GM21367 (cell line): ENCODE data around the gene LCN12.

Experiments
- ATAC-seq: cut with Tn5 transposase; IDR thresholded peaks from one replicate; pipeline ENCODE4 v1.9.1; 2021; ENCODE audit not compliant: unreplicated experiment

Gene LCN12

DNA sequence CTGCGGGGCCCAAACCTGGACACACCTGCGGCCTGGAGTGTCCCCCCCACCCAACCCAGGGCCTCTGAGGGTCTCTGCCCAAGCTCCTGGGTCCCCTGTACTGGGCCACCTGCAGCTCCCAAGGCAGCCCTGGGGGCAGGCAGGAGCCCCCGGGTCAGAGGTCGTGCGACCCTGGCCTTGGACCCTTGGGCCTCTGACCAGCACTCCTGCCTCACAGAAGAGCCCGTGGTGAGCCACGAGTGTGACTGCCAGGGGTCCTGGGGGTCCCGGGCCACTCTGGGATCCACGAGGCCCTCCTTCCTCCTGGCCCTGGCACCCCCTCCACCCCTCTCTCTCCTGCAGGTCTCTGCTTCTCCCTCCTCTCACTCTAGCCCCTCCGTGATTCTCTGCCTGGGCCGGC lies 20.3 kb downstream of the LCN12 start:
- no peak for ATAC-seq

DNA sequence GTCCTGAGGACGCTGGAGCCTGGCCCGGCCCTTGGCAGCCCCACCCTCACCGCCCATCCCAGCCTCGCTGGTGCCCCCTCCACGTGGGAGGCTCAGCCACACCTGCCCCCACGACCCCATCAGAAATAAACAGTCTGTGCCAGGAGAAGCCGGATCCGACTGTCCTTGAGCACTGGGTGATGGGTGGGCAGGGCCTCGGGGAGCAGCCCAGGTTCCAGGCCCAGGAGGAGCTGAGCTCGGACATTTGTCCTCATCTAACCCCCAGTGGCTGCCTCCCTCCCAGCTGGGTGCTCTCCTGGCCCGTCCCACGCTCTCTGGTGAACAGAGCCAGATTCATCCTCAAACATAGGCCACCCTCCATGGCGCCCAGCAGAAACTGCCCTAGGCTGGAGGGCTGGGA lies 20.7 kb downstream of the LCN12 start:
- ATAC-seq: no peak

DNA sequence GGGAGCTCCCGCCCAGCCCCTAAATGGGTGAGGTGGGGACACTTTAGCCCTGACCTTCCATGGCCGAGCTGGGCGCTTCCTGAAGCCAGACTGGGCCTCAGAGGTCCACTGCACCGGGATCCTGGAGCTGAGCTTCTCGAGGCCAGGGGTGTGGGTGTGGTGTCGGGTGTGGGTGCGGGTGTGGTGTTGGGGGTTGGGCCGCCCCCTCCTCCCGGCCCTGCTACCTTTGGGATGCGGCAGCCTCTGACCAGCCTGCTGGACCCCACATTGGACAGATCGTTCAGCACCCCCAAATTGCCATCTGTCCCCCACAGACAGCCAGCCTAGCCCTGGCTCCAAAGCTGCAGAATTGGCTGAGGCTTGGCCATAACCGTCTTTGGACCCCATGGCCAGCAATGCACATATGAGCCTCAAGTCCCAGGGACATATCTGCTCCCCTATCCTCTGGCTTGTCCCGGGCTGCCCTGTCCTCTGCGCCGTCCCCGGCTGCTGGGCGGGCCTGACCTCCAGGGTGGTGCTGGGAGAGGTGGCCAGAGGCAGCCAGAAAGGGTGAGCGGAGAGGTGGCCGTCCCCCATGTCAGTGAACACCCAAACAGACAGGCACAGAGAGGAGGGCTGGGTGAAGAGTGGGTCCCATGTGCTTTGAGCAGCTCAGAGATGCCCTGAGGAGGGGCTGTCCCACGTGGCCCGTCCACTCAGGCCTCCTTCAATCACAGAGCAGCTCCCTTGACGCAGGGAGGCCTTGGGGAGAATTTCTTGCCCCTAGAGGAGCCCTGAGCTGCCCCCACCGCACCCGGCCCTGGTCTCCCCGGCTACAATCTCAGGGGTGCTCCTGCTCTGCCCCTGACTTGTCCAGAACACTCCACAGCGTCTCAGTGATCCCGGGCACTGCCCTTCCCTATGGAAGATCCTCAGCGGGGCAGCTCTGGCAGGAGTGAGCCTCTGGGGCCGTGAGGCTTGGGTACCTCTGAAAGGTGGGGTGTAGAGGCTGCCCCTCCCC lies 21.8 kb downstream of the LCN12 start:
- no peak for ATAC-seq

DNA sequence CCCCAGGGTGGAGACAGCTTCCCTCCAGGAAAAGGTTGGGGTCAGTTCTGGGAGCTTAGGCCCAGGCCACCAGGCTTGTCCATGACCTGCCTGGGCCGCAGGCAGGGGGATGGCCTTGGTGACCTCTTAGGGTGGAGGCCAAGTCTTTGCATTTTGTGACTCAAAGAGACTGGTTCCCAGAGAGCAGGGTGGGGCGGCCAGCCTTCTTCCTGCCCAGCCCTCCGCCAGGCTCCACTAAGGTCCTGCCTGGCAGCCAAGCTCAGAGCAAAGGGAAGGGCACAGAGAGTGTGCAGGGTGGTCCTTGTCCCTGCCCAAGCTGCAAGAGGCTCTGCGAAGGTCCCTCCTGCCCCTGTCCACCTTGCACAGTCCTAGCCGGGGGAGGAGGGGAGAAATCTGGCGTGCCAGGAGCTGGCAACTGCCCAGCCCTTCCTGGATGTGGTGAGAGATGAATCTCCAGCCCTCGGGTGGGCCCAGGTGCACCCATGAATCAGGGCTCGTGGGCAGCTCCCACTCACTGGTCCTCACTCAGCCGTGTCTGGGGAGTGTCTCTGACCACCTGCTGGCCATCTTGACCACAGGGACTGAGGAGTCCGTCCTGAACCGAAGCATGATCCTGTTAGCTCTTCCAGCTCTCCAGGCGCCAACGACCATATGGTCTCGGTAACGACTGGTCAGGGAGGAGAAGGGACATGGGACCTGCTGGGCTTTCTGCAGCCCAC lies 22.9 kb downstream of the LCN12 start:
- no peak for ATAC-seq

DNA sequence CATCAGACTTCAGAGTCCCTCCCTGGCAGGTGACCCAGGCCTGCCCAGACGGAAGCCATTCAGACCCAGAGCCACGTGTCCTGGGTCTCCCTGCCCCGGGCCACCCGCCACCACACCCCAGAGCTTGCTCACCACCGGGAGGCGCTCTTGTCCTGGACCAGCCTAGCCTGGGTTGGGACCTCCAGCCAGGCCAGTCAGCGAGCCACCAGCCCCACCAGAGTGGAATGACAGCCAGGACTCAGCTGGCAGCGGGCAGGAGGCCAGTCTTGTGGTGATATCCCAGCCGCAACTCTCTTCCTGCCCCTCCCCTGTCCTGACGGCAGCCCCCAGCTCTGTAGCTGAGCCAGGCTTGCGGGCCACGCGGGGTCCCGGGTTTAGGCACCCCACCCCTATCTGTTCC lies 23.6 kb downstream of the LCN12 start:
- ATAC-seq: no peak

DNA sequence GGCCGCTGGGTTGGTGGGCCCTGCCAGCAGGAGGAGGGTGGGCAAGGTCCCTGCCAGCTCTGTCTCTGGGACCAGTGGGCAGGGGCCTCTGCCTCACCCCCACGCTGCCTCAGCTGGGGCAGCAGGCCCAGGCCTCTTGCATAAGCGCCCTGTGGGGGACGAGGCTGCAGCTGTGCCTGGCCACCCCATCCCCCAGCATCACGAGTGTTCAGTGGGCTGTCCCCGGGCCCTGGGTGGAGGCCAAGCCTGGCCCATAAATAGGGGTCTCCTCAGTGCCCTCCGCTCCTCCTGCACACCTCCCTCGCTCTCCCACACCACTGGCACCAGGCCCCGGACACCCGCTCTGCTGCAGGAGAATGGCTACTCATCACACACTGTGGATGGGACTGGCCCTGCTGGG lies 25.1 kb downstream of the LCN12 start, which contains the start of gene PTGDS:
Gene PTGDS (plus strand): TSS at position 282 of the 400 bp plus-strand sequence. CDS start 75 bp downstream, at position 357.
- no peak for ATAC-seq

DNA sequence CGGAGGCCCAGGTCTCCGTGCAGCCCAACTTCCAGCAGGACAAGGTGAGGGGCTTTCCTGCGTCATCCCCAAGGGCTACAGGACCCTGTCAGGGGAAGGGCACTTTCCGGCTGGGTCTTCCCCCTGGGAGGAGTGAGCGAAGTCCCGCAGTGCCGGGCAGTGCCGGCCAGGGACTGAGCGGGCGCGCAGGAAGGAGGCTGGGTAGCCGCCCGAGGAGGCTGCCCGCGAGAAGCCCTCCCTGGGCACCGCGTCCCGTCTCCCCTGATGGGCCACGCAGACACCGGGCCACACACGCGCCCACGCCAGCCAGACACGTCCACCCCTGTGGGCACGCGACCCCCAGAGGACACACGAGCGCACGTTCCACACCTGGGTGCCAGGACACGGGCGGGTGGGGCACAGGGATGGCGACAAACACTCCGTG lies 25.6 kb downstream of the LCN12 start:
- no peak for ATAC-seq

DNA sequence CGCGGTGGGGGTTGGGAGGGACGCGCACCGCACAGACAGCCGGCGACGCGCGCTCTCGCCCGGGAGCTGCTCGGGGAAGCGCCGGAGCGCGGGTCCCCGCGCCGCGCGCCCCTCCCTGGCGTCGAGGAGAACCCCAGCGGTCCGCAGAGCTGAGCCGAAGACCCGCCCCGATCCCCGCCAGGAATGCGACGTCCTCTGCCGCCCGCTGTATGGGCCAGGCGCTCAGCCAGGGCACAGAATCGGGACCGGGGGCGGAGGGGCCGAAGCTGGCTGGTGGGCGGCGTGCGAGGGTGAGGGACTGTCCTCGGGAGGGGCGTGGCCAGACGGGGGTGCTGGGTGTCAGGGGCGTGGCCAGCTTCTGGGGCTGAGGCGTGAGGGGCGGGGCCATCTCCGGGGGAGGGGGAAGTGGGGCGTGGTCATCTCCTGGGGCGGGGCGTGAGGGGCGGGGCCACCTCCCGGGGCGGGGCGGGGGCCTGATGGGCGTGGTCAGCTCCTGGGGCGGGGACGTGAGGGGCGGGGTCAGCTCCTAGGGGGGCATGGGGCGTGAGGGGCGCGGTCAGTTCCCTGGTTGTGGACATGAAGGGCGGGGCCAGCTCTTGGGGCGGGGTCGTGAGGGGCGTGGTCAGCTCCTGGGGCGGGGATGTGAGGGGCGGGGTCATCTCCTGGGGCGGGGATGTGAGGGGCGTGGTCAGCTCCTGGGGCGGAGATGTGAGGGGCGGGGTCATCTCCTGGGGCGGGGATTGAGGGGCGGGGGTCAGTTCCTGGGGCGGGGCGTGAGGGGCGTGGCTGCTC lies 26.2 kb downstream of the LCN12 start:
- no peak for ATAC-seq

DNA sequence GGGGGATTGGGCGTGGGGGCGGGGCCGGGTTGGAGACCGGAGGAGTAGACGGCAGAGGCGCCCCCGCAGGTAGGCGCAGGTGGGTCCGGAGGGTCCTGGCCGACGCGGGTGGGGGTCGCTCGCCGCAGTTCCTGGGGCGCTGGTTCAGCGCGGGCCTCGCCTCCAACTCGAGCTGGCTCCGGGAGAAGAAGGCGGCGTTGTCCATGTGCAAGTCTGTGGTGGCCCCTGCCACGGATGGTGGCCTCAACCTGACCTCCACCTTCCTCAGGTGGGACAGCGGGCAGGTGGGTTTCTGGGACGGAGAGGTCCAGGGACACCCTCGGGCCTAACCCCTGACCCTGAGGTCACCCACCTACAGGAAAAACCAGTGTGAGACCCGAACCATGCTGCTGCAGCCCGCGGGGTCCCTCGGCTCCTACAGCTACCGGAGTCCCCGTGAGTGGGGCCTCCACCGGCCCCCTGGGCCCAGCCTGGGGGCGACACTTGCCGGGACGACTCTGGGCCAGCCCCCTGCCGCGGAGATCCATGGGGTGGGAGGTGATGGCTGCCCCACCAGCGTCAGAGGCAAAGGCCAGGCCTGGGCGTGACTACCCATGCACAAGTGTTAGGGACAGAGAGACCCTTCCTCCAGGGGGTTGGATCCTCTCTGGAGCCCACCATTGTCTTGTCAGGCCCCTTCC lies 26.9 kb downstream of the LCN12 start:
- ATAC-seq: no peak

DNA sequence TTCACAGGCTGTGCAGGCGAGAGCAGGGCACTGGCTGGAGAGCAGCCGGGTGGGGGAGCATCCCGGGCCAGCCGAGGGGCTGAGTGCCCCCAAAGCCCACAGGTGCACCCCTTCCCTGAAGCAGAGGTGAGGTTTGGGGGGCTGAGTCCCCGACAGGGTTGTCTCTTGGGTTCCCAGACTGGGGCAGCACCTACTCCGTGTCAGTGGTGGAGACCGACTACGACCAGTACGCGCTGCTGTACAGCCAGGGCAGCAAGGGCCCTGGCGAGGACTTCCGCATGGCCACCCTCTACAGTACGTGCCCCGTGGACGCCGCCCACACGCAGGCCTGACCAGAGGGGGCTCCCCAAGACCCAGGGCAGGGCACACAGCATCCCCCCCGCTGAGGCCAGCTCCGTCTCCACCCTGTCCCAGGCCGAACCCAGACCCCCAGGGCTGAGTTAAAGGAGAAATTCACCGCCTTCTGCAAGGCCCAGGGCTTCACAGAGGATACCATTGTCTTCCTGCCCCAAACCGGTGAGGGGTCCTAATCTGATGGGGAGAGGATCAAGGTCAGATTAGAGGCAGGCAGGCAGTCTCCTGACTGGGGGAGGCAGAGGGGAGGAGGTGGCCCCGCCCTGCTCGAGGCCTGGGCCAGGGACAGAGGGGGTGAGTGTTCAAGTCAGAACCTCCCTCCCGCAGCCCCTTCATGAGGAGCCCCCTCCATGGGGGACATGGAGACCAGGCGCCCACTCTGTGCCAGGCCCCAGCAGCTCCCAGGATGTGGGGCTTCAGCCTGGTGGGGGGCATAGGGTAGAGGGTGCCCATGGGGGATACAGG lies 27.9 kb downstream of the LCN12 start:
- ATAC-seq: no peak

DNA sequence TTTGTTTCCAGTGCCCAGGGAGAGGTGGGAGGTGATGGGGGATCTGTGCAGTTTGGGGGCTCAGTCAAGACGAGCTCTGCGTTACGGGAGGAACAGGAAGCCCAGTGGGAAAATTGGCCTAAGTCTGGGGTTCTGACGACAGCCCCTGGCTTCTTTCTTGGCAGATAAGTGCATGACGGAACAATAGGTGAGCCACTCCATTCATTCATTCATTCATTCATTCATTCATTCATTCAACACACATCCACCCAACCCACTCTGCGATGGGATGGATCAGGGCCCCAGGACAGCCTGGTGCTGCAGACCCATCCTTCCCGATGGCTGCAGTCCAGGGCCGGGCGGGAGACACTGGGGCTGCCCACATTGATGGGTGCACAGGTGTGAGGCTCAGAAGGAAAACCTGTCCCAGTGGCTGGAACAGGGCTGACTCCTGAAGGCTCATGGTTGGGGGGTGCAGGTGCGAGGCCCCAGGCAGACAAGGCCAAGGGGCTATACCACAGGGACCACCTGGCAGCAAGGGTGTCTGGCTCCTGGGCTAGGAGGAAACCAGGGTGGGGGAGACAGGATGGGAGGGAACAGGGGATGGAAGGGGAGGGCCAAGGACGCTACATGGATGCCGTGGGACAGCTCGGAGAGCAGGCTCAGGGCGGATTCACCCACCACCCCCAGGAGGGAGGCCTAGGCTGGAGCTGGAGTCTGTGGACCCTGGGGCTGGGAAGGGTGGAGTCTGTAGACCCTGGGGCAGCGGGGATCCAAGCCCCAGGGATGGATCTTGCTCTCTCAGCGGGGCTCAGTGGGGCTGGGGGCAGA lies 28.8 kb downstream of the LCN12 start:
- ATAC-seq: no peak

DNA sequence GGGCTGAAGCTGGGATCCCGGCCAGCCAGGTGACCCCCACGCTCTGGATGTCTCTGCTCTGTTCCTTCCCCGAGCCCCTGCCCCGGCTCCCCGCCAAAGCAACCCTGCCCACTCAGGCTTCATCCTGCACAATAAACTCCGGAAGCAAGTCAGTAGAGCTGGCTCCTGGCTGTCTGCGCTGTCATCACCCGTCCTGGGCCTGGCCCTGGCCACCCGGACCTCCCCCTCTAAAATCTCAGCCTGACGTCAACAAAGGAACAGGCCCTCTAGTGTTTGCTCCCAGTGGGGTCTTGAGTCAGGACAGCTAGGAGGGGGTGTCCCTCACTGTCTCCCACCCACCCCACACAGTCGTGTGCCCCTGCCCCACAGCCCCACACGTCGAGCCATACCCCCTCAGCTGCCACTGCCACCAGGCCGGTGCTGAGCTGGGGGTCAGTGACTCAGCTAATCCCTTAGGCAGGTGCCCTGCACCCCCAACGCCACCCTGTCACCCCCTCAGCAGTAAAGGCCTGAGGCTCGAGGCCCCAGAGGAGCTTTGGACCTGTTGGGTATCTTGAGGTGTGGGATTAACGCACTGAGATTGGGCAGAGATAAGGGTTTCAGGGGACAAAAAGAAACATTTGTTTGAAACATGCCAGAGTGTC lies 29.6 kb downstream of the LCN12 start:
- ATAC-seq: no peak

DNA sequence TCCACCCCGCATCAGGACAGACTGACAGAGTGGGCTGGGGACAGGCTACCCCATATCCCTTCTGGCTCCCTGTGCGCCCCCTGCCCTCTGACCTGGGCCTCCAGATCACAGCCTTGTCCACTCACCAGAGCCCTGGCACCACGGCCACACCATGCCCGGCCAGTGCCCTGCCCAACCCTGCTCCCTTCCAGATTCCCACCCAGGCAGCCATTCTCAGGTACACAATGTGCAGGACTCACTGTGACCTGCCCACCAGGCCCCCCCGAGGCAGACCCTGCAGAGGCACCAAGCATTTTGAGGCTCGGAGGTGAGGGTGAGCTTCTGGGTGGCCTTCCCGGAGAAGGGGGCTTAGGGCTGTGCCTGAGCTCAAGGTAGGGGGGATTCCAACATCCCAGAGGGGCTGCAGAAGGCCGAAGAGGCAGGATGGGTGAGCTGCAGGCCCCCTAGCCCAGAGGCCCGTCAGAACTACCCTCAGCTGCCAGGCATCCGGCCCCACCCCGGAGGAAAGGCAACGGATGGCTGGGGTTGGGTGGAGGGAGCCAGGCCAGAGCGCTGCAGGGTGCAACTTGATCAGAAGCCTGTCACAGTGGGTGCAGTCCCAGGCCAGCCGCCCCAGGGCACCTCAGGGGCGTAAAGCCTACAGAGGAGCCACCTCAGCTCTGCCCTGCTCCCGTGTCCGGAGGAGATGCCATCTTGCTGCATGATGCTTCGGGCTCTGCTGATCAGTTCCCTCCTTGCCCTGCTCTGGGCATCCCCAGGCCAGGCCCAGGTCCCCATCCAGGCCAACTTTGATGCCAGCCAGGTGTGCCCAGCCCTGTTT lies 30.4 kb downstream of the LCN12 start, which contains the start of gene LCNL1:
Gene LCNL1 (plus strand): TSS at position 762 of the 820 bp plus-strand sequence. CDS start 594 bp downstream, outside the sequence.
- ATAC-seq: no peak

DNA sequence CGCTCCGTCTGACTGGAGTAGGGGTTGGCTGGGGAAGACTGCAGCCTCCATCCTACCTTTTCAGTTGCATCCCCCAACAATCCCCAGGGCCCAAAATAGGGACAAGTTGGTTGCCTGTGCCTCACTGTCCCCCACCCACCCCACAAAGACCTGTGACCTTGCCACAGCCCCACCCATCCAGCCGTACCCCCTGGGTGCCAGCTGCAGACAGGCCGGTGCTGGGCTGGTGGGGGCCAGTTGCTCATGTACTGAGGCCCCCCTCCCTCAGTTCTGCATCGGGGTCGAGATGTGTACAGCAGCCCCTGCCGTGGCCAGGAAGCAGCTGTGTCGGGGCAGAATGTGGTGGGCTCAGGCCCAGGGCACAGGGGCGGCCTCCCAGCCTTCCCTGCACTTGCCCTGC lies 31.1 kb downstream of the LCN12 start:
- ATAC-seq: no peak

DNA sequence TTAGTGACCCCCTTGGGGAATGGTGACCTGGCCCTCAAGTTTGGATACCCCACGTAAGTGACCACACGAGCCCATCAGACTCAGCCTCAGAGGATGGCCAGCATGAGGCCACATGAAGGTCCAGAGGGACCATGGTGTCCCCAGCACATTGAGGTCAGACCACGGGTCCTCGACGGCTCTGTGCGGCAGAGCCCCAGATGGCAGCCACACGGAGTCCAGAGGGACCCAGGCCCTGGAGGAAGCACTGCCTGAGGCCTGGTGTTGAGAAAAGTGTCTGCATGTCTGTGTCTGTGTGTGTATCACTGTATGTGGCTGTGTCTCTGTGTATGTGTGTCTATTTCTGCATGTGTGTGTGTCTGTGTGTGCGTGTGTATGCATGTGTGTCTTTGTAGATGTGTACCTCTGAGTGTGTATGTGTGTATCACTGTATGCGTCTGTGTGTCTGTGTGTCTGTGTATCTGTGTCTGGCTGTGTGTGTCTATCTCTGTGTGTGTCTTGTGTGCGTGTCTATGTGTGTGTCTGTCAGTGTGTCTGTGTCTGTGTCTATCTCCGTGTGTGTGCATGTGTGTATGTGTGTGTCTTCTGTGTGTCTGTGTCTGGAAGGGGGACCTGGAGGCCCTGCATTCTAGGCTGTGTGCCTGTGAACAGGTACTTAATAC lies 31.7 kb downstream of the LCN12 start:
- ATAC-seq: no peak

DNA sequence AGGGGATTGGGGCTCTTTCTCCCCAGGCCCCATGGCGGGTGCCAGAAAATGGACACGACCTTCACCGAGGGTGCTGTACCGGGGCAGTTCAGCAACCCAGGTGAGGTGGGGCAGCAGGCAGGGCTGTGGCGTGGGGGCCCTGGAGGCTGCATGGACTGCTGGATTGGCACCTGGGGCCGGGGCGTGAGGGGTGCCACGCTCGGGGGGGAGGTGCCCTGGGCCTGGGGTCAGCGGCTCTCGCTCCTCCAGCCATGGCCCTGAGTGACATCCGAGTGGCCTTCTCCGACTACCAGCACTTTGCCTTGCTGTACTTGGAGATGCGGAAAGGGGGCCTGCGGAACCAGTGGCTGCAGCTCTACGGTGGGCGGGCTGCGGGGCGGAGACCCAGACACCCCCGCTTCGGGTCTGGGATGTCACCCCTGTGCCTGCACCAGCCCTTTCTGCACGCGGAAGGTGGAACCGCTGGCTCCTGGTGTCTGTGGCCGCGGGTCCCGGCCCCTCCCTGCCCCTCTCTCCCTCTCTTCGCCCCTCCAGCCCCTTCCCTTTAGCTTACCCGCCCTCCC lies 32.5 kb downstream of the LCN12 start:
- ATAC-seq: no peak
